ENCODE data around the gene SHROOM3. TPM values are rescaled to one million over a fixed set of nuclear protein-coding genes. Genes with fewer than 3 reads are reported as not detected.
A peak's percentile ranks its signal among the peaks of the same experiment; 100 is the strongest.

SHROOM3 gene
- total and polyA plus RNA-seq, 2 of the 13 experiments (the other 11 are each of a cell fraction or from before 2014, with no cell fraction given), result 0.01 TPM; not detected in 1

- TF ChIP-seq ELK4 (CRISPR knock-in tag; IDR thresholded peaks at IDR 0.05; ENCODE audit: borderline replicate concordance) (no peak), HDAC2 (CRISPR knock-in tag; IDR thresholded peaks at IDR 0.05) (peak; percentile 29; the same call in 1 of the 2 replicates), ZNF510 (CRISPR knock-in tag; IDR thresholded peaks at IDR 0.05; ENCODE audit: low read depth) (no peak), ZNF292 (CRISPR knock-in tag; IDR thresholded peaks at IDR 0.05; ENCODE audit: borderline replicate concordance, low read depth) (no peak), RORA (CRISPR knock-in tag; IDR thresholded peaks at IDR 0.05) (no peak), FIP1L1 (IDR thresholded peaks at IDR 0.05; ENCODE audit: borderline replicate concordance, insufficient read depth, low read depth, low read length) (no peak)
- TF ChIP-seq, protein P1, sequence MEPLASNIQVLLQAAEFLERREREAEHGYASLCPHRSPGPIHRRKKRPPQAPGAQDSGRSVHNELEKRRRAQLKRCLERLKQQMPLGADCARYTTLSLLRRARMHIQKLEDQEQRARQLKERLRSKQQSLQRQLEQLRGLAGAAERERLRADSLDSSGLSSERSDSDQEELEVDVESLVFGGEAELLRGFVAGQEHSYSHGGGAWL (CRISPR knock-in tag; IDR thresholded peaks at IDR 0.05), result no peak
Measured at GRCh38 chr4:76388160-76388908, 46.7 kb upstream of the SHROOM3 start (continued).

GRCh38 chr4:76401654-76402053 is 33.4 kb upstream of the SHROOM3 start:
- 16% methylated on average over 3 of the region's 3 CpGs for WGBS (ENCODE audit: low lambda C conversion rate)

More at GRCh38 chr4:76401654-76402053, 33.4 kb upstream of the SHROOM3 start:
- POLR2A ChIA-PET, result no interaction called here
- Histone ChIP-seq H3K4me1 (ENCODE audit: insufficient read depth, low read length) (no peaks in the 10 kb centered on the region), H2AFZ (ENCODE audit: low read length) (no peak overlapping the region), H3K27ac (ENCODE audit: extremely low read length, insufficient read depth, low read length) (no peak overlapping the region), H4K20me1 (ENCODE audit: insufficient read depth, low read length) (no peaks in the 10 kb centered on the region), H3K27me3 (ENCODE audit: control insufficient read depth in 1 of 2, insufficient read depth in 2 of 2, low read length in 2 of 2) (no peaks in the 10 kb centered on the region; a peak in 1 of 5 replicates), H3K79me2 (ENCODE audit: insufficient read depth, low read length) (no peaks in the 10 kb centered on the region), H3K36me3 (replicated peaks in 1 of 2; ENCODE audit: control insufficient read depth in 1 of 2, insufficient read depth in 2 of 2, low read length in 2 of 2) (no peaks in the 10 kb centered on the region), H3K4me2 (ENCODE audit: low read depth, low read length) (no peak overlapping the region), H3K9ac (ENCODE audit: insufficient read depth, low read depth, low read length) (no peak overlapping the region), H3K4me3 (replicated peaks in 1 of 3; ENCODE audit: insufficient read depth in 1 of 3, low read depth in 2 of 3, low read length in 3 of 3) (no peak overlapping the region), H3K9me3 (ENCODE audit: low read length) (no peaks in the 10 kb centered on the region)
- CTCF ChIA-PET (ENCODE audit: low intra/inter-chr PET ratio, low total read pairs), result no interaction called here
- FAIRE-seq (no peak), DNase-seq (ENCODE audit: low spot score) (no peak), ATAC-seq (no peak)
- BruUV-seq (replicated peaks), result no TSS peak
- TF ChIP-seq ZNF121 (CRISPR knock-in tag; IDR thresholded peaks at IDR 0.05), result no peak
- no peak for TF ChIP-seq ZNF205 (CRISPR knock-in tag; IDR thresholded peaks at IDR 0.05)
- no peak for TF ChIP-seq ZMYM4 (CRISPR knock-in tag; IDR thresholded peaks at IDR 0.05)
- TF ChIP-seq SRSF1 (optimal IDR thresholded peaks at IDR 0.05; ENCODE audit: low read depth, low read length), result no peak
- no peak for TF ChIP-seq ZNF598 (CRISPR knock-in tag; IDR thresholded peaks at IDR 0.05; ENCODE audit: borderline replicate concordance)
- TF ChIP-seq, protein P2, sequence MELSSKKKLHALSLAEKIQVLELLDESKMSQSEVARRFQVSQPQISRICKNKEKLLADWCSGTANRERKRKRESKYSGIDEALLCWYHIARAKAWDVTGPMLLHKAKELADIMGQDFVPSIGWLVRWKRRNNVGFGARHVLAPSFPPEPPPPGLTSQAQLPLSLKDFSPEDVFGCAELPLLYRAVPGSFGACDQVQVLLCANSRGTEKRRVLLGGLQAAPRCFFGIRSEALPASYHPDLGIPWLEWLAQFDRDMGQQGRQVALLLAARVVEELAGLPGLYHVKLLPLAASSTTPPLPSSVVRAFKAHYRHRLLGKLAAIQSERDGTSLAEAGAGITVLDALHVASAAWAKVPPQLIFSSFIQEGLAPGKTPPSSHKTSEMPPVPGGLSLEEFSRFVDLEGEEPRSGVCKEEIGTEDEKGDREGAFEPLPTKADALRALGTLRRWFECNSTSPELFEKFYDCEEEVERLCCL (CRISPR knock-in tag; IDR thresholded peaks at IDR 0.05; ENCODE audit: borderline replicate concordance), result no peak
- TF ChIP-seq GTF3A (CRISPR knock-in tag; conservative IDR thresholded peaks at IDR 0.05), result no peak
- TF ChIP-seq ZNF543 (CRISPR knock-in tag; IDR thresholded peaks at IDR 0.05), result no peak
- no peak for TF ChIP-seq ZNF724P (CRISPR knock-in tag; IDR thresholded peaks at IDR 0.05; ENCODE audit: borderline replicate concordance)
- intact Hi-C loops (cut with micrococcal nuclease; ENCODE audit: unreplicated experiment), result no loop called here
- in situ Hi-C loops (cut with HindIII; ENCODE audit: extremely low pct_ligation_motif_present, low pct_unique_long_range_greater_than_20kb), result no loop called here

Data from HepG2 (cell line).